GM21528 (cell line): ENCODE measurements around the gene DYNC1H1.
"Not testable (repeated sequence)": the region's sequence is repeated elsewhere in the genome, so short reads cannot be mapped to it uniquely, and the experiment has no call there.

Experiments used
- ATAC-seq: cut with Tn5 transposase; IDR thresholded peaks from one replicate; pipeline ENCODE4 v1.9.1; 2021; ENCODE audit warnings: mild to moderate bottlenecking, moderate library complexity; ENCODE audit not compliant: unreplicated experiment, low FRiP score

The DYNC1H1 gene

GRCh38 chr14:102057480-102058114, 93.2 kb downstream of the DYNC1H1 start:
- no peak for ATAC-seq

- no peak for ATAC-seq
Measured at GRCh38 chr14:102058146-102058545, 93.8 kb downstream of the DYNC1H1 start.

- no peak for ATAC-seq
Measured at GRCh38 chr14:102058961-102059360, 94.6 kb downstream of the DYNC1H1 start.

- ATAC-seq = peak; percentile 50
Measured at GRCh38 chr14:102063109-102063807, 98.9 kb downstream of the DYNC1H1 start.

DNA sequence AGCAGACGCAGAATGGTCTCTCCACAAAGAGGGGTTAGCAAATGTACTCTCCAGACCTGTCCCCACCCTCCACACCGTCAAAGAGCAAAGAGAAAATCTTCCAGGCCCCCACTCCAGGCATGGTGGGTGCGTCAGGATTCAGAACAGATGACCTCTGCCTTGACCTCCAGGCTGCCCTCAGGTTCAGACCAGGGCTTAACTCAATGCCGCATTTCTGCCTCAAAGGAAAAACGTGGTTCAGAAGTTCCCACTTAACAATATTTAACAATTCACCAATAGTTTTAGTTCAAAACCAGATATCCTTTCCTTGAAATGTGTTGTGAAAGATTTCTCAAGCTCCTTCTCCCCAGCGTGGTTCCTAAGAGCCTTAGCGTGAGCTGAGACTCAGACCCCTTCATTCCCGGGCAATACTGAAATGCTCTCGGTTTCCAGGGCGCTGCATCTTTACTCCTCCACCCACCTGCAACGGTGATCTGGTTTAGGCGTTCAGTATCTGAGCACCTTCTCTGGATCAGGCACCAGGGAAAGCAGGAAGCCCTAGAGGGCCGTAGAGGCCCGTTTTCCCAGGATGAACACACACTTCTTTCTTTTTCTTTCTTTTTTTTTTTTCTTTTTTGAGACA, 99.5 kb downstream of the DYNC1H1 start:
- ATAC-seq = no peak

DNA sequence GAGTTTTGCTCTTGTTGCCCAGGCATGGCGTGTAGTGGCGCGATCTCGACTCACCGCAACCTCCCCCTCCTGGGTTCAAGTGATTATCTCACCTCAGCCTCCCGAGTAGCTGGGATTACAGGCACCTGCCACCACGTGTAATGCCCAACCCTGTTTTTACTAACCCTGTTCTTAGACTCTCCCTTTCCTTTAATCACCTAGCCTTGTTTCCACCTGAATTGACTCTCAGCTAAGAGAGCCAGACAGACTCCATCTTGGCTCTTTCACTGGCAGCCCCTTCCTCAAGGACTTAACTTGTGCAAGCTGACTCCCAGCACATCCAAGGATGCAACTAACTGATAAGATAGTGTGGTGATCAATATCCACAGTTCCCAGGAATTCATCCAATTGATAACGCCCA, 100.2 kb downstream of the DYNC1H1 start:
- ATAC-seq = not testable (repeated sequence)

DNA sequence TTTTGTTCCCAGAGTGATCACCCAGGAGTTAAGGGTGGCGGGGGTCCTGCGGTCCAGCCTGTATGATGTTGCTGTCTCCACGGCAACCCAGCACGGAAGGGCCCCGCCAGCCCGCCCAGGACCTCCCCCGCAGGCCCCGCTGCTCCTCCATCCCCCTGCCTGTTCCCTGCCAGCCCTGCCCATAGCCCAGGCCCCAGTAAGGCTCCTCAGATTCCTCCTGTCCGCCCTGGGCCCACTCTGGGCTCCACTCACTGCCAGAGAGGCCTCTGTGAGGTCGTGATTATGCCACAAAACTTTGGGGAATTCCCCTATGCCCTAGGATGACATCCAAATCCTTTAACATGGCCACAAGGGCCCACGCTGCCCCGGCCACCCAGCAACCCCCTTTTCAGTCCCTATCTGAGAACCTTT, 101.7 kb downstream of the DYNC1H1 start:
- no peak for ATAC-seq

DNA sequence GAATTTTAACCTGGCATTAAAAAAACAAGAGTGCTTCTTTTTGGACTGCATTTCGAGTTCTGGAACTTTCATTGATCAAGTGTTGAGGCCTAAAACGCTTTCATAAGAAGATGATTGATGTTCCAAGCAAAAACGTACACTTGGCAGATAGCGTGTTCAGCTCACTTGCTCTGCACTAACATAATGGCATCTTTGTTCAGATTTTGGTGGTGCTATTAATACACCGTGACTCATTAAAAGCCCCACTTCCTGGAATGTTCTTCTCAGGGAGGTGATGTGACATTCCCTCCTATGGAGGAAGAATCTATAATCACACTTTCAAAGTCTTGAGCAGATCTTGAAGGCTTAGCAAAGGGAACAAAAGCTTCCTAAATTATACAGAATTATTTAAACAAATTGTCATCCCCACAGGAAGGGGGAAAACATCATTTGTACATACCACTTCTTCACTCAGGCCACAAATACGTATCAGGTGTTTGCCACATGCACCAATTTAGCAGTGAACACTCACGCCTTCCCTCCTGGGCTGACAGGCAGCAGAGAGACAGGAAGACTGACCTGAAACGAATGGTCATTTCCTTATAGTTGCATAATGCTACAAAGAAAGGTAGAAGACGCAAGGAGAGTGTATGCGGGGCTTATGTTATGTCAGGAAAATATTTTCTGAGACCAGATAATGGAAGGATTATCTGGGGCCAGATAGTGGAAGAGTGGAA, 107.1 kb downstream of the DYNC1H1 start:
- ATAC-seq = no peak

DNA sequence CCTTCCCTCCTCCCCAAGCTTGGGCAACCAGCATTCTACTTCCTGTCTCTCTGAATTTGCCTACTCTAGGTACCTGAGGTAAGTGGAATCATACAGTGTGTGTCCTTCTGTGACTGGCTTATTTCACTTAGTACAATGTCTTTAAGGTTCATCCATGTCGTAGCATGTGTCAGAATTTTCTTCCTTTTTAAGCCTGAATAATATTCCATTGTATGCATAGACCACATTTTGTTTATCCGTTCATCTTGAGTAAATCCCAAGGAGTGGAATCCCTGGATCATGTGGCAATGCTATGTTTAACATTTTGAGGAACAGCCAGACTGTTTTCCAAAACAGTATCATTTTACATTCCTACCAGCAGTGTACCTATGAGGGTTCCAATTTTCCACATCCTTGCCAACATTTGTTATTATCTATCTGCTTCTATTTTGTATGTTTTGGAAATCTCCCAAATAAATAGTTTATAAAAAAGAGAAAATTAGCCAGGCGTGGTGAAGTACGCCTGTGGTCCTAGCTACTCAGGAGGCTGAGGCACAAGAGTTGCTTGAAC, 110.1 kb downstream of the DYNC1H1 start:
- ATAC-seq = no peak

DNA sequence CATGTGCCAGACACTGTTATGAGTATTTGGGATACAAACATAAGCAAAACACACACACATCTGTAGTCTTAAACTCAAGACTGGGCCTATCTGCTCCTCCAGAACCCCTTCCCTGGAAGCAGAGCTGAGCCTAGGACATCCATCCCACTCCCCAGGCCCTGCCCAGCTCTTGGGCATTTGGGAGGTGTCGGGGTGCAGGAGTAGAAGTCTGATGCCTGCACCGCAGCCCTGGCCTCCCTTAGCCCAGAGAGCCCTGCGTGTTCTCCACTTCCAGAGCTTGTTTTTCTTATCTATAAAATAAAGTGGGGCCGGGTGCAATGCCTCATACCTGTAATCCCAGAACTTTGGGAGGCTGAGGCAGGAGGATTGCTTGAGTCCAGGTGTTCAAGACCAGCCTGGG, 110.8 kb downstream of the DYNC1H1 start:
- ATAC-seq = no peak

DNA sequence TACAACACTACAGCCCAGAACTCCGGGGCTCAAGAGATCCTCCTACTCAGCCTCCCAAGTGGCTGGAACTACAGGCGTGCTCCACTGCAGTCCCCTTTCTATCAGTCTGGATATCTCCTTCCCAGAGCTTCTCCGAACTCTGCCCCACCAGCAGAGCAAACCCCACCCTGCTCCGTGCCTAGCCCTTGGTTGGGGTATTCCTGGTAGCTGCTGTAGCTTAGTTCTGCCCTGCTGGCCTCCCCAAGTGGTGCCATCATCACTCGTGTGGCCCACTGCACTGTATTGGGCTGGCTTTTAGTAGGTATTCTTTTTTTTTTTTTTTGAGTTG, 113.0 kb downstream of the DYNC1H1 start:
- ATAC-seq = no peak

- ATAC-seq = not testable (repeated sequence)
Measured at GRCh38 chr14:102078361-102078791, 114.0 kb downstream of the DYNC1H1 start.

DNA sequence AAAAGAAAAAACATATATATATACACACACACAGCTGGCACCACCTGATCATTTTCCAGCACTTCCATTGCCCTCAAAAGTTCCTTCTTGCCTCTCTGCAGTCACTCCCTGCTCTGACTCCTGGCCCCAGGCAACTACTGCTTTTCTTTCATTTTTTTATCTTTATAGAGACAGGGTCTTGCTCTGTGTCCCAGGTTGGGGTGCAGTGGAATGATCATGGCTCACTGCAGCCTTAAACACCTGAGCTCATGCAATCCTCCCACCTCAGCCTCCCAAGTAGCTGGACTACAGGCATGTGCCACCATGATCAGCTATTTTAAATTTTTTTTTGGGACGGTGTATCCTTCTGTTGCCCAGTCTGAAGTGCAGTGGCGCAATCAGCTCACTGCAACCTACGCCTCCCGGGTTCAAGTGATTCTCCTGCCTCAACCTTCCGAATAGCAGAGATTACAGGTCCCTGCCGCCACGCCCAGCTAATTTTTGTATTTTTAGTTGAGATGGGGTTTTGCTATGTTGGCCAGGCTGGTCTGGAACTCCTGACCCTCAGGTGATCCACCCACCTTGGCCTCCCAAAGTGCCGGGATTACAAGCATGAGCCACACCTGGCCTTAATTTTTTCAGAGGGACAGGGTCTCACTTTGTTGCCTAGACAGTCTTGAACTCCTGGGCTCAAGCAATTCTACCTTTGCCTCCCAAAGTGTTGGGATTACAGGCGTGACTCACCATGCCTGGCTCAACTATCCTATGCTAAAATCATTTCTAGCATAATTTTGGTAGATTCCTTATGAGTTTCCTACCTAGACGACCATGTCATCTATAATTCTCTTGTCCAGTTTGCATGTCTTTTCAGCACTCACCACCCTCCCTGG, 114.7 kb downstream of the DYNC1H1 start:
- ATAC-seq = no peak

GRCh38 chr14:102079700-102079979, 115.3 kb downstream of the DYNC1H1 start:
- ATAC-seq = no peak

- no peak for ATAC-seq
Measured at GRCh38 chr14:102080183-102081080, 116.1 kb downstream of the DYNC1H1 start.

DNA sequence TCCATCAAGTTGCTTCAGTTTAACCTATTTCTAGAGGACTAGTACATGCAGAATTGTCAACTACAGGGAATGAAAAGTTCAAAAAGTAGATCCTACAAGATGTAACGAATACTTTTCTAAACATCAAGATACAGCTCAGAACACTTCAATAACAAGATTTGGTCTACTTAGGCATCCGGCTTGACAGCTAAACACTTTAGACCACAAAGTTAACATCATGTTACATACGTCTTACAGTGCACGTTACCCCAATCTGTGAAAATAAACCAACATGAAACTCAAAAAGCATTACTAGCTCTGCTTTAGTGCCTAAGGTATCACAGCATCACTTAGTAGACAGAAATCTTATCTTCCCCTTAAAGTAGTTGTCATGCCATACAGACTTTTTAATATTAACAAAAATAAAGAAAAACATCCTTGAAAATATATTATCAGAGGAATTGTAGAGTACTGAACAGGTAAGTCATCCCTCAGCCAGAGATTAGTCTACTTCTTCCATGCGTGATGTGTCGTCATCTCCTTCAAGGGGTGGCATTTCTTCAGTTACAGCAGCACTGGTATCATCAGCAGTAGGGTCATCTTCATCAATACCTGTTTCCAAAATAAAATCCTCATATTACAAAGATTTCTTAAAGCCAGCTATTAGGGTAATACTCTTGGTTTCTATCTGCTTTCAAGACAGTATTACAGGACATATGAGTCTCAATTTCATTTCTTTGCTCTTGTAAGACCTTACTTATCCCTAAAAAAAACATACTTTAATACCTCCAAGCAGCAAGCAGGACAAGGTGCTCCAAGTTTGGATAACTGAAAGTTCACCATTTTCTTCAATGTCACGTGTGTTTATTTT, 117.1 kb downstream of the DYNC1H1 start:
- no peak for ATAC-seq

GRCh38 chr14:102084522-102084921, 120.1 kb downstream of the DYNC1H1 start:
- not testable (repeated sequence) for ATAC-seq

GRCh38 chr14:102084931-102085330, 120.6 kb downstream of the DYNC1H1 start:
- no peak for ATAC-seq
